Fibroblast of the aortic adventitia (primary cell): ENCODE data around the gene DMD. TPM values are rescaled to one million over a fixed set of nuclear protein-coding genes. Genes with fewer than 3 reads are reported as not detected.

Experiments used
- DNase-seq: peaks from one replicate; pipeline ENCODE4 v3.0.0-alpha.2; 2010; ENCODE audit warnings: low read depth
- H3K4me3 ChIP-seq: 2 replicates; pipeline ENCODE4 v1.5.1; 2011; ENCODE audit warnings: low read depth, mild to moderate bottlenecking, control low read depth, low read length, moderate library complexity
- CTCF ChIP-seq: IDR thresholded peaks from 2 replicates; pipeline ENCODE4 v1.5.1; 2011; ENCODE audit warnings: mild to moderate bottlenecking, low read length, control low read depth, inconsistent platforms; ENCODE audit not compliant: insufficient read depth
- total RNA-seq: library from RNA; depleted of rRNA; stranded (reverse); fragments of >200 nt; gene quantifications from 2 replicates; pipeline ENCODE4 v1.2.3, GENCODE V29; 2012; ENCODE audit warnings: low replicate concordance

Gene DMD
- total RNA-seq, 1 donor = 10.3 TPM

DNA sequence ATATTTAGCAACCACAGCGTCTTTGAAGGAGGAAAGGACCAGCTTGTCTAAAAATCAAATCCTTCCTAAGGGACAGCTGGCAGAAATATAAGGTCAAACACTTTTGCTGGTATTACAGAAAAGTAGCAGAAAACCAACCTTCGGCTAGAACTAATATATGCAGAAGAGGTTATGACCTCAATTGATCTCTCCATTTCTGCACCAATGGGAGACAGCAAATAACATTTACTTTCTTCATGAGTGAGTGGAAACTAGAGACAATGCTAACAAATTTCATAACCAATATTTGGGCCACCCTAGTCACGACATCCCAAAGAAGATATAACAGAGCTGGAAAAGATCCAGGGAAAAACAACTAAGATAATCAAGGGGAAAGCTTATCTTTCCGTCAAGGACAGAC, 1892.5 kb downstream of the DMD start:
- H3K4me3 ChIP-seq = no peak overlapping the region

GRCh38 chrX:31316340-31316991, 1894.9 kb downstream of the DMD start:
- no peak for TF ChIP-seq CTCF
- no peak overlapping the region for H3K4me3 ChIP-seq
- no peak for DNase-seq

More for the DNA sequence above, 1892.5 kb downstream of the DMD start:
- DNase-seq = no peak
- no peak for TF ChIP-seq CTCF

DNA sequence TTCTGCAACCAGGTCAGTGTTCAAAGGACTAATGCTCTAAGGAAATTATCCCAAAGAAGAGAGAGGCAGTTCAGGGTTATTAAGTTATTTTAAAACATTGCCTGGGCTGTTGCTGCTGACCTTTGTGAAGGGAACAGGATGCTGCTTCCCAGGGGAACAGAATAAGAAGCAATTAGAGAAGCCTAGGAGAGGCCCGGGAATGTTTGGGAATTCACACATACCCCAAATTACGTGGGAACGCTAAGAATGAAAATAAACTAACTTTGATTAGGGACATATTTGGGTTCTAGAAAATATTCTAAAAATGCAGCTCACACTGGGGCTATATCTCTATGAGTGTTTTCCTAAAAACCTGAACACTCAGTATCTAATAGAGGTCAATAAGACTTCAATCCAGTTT, 1896.4 kb downstream of the DMD start:
- TF ChIP-seq CTCF = no peak
- no peak overlapping the region for H3K4me3 ChIP-seq
- peak; percentile 8 for DNase-seq

DNA sequence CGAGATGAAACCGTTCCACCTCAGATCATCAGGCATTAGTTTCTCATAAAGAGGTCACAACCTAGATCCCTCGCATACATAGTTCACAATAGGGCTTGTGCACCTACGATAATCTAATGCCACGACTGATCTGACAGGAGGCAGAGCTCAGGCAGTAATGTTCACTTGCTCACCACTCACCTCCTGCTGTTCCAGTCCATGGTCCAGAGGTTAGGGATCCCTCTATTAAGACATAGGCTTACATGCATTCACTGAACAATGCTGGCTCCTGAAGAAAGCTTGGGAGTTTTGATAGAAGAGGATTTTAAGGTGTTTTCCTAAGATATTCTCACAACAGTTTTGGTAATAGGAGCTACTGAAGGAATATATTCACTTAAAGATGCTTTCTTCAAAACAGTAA, 1903.4 kb downstream of the DMD start:
- no peak overlapping the region for H3K4me3 ChIP-seq
- DNase-seq = no peak
- no peak for TF ChIP-seq CTCF

- no peak for TF ChIP-seq CTCF
- no peak overlapping the region for H3K4me3 ChIP-seq
- no peak for DNase-seq
These were observed 1908.7 kb downstream of the DMD start for GRCh38 chrX:31302573-31303075.

GRCh38 chrX:31301941-31302340, 1909.4 kb downstream of the DMD start:
- no peak overlapping the region for H3K4me3 ChIP-seq
- no peak for TF ChIP-seq CTCF
- DNase-seq = no peak

GRCh38 chrX:31301203-31301602, 1910.1 kb downstream of the DMD start:
- H3K4me3 ChIP-seq = no peak overlapping the region
- no peak for TF ChIP-seq CTCF
- DNase-seq = no peak
